Keratinocyte (primary cell): ENCODE measurements around the gene FAIM2. TPM values are rescaled to one million over a fixed set of nuclear protein-coding genes. Genes with fewer than 3 reads are reported as not detected.

Experiments
- DNase-seq: peaks from one replicate; pipeline ENCODE4 v3.0.0-alpha.2; 2011; ENCODE audit warnings: low read depth, missing footprints, low spot score
- FAIRE-seq: peaks from 2 replicates; lab custom pipeline; 2011; peaks lifted over from hg19 to GRCh38; lab: Jason Lieb, UNC
- H2AFZ ChIP-seq: 2 replicates; pipeline ENCODE4 v1.6.0; 2012; ENCODE audit warnings: low read length, control low read depth, inconsistent platforms; ENCODE audit not compliant: control insufficient read depth
- H3K27ac ChIP-seq: 2 replicates; pipeline ENCODE4 v1.5.1; 2011; ENCODE audit warnings: low read length; ENCODE audit not compliant: control insufficient read depth, insufficient read depth
- H3K27me3 ChIP-seq: 3 replicates; pipeline ENCODE4 v1.6.0; 2011; ENCODE audit warnings: low read length; ENCODE audit not compliant: control insufficient read depth, insufficient read depth; ENCODE audit errors: extremely low read depth
- H3K36me3 ChIP-seq, 2 experiments: 2 replicates in 1 of 2; 3 replicates in 1 of 2; pipeline ENCODE4 v1.5.1; 2011; ENCODE audit warnings: low read length in 2 of 2, mild to moderate bottlenecking in 1 of 2; ENCODE audit not compliant: control insufficient read depth in 2 of 2, insufficient read depth in 2 of 2; ENCODE audit errors: extremely low read depth in 1 of 2
- H3K4me1 ChIP-seq: 3 replicates; pipeline ENCODE4 v1.5.1; 2011; ENCODE audit warnings: low read length; ENCODE audit not compliant: control insufficient read depth, insufficient read depth; ENCODE audit errors: extremely low read depth
- H3K4me2 ChIP-seq: 3 replicates; pipeline ENCODE4 v1.6.0; 2011; ENCODE audit warnings: low read depth, low read length; ENCODE audit not compliant: control insufficient read depth, insufficient read depth; ENCODE audit errors: extremely low read depth
- H3K4me3 ChIP-seq, 3 experiments: fragments of 200-600 bp in 1 of 3; sonication (generic) in 1 of 3; 2 replicates in 2 of 3; 3 replicates in 1 of 3; pipeline ENCODE4 v1.5.1; 2011 to 2016; ENCODE audit warnings: low read length in 3 of 3, mild to moderate bottlenecking in 3 of 3, control low read depth in 2 of 3, inconsistent platforms in 1 of 3, low read depth in 1 of 3, mixed read lengths in 1 of 3, mixed run types in 1 of 3, moderate library complexity in 1 of 3; ENCODE audit not compliant: control insufficient read depth in 2 of 3, insufficient read depth in 2 of 3; ENCODE audit errors: extremely low read depth in 1 of 3
- H3K79me2 ChIP-seq: 2 replicates; pipeline ENCODE4 v1.6.0; 2012; ENCODE audit warnings: low read length; ENCODE audit not compliant: control insufficient read depth, insufficient read depth
- H3K9ac ChIP-seq: 3 replicates; pipeline ENCODE4 v1.6.0; 2011; ENCODE audit warnings: low read length; ENCODE audit not compliant: control insufficient read depth, insufficient read depth; ENCODE audit errors: extremely low read depth
- H3K9me1 ChIP-seq: 3 replicates; pipeline ENCODE4 v1.6.0; 2011; ENCODE audit warnings: low read length; ENCODE audit not compliant: control insufficient read depth, insufficient read depth; ENCODE audit errors: extremely low read depth
- H3K9me3 ChIP-seq: 2 replicates; pipeline ENCODE4 v1.5.1; 2012; ENCODE audit warnings: low read depth, low read length; ENCODE audit not compliant: control insufficient read depth
- H4K20me1 ChIP-seq: 3 replicates; pipeline ENCODE4 v1.6.0; 2011; ENCODE audit warnings: low read length; ENCODE audit not compliant: control insufficient read depth, insufficient read depth; ENCODE audit errors: extremely low read depth
- EZH2 ChIP-seq: IDR thresholded peaks from one replicate; pipeline ENCODE4 v1.6.1; 2012; ENCODE audit warnings: inconsistent platforms, mild to moderate bottlenecking, low read length, moderate library complexity
- dilution Hi-C: fragments of 300-500 bp; cut with MboI; formaldehyde crosslinking; loops from one replicate; pipeline ENCODE4 v1.7.0; 2020; ENCODE audit warnings: low sequenced_read_pairs; ENCODE audit not compliant: extremely low pct_ligation_motif_present
- polyA plus RNA-seq, 5 experiments: library from polyadenylated mRNA; depleted of rRNA in 3 of 5; stranded (reverse) in 3 of 5; stranded (forward) in 1 of 5; unstranded in 1 of 5; fragments of >200 nt; gene quantifications; 1 replicate in 1 of 5; 2 replicates in 3 of 5; 3 replicates in 1 of 5; pipeline versions ENCODE4 v1.2.1 to v1.2.3, GENCODE V29; 2011 to 2012; ENCODE audit warnings: missing spikeins in 2 of 5, low read depth in 1 of 5, low replicate concordance in 1 of 5
- TF ChIP-seq, protein P1 (sequence below), 3 experiments: IDR thresholded peaks in 1 of 3; conservative IDR thresholded peaks in 1 of 3; optimal IDR thresholded peaks in 1 of 3; 2 replicates in 2 of 3; 3 replicates in 1 of 3; pipeline versions ENCODE3 to v1.5.1; 2011; ENCODE audit warnings: low read length in 3 of 3, mild to moderate bottlenecking in 3 of 3, moderate library complexity in 2 of 3, control low read depth in 1 of 3, inconsistent platforms in 1 of 3; ENCODE audit not compliant: insufficient read depth in 2 of 3; ENCODE audit errors: extremely low read depth in 1 of 3

FAIM2 gene
- polyA plus RNA-seq, 1 donor (not counting 4 experiments of a cell fraction or from before 2014, with no cell fraction given): not detected

DNA sequence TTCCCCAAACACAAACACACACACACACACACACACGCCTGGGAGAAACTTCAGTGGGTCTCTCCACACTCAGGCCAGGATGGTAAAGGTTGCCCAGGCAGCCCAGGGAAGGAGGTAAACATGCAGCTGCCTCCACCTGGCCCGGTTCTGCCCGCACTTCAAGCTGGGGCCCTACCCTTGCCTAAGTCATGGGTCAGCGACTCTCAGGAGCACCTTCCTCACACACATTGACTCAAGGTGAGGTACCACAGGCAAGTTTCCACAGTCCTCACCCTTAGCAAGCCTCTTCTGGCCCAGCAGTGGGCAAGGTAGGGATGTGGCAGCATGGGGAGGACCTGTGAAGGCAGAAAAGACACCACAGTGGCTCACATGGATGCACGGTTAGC lies 14.1 kb upstream of the FAIM2 start:
- no peak overlapping the region for H2AFZ ChIP-seq
- dilution Hi-C loops: no loop called here

DNA sequence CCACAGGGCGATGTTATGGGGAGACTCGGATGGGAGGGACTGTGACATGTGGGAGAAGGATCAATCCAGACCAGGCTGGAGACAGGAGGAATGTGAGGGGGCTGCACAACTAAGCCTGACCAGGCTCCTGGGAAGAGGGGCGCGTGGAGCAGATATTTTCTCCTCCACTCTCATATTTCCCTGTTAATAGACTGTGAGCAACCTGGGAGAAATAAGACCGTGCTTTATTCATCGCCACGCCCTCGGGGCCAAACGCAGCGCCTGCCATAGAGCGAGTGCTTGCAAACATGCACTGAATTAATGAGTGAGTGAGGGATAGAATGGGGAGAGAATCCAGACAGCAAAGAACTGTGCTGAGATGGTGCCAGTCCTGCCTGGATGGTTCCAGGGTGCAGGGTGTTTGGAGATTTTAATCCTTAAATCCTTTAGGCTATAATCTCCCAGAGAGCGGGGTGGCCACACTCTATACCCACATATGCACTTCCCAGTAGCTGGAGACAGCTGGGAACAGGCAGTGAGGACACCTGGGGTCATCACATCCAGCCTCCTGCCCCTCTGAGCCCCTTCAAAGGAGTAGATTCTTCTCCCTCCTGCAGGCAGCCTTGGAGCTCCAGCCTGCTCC lies 13.6 kb upstream of the FAIM2 start:
- no peak for DNase-seq
- dilution Hi-C loops: no loop called here
- Histone ChIP-seq H3K27ac (no peak overlapping the region), H3K9me3 (no peaks in the 10 kb centered on the region), H3K4me3 (no peak overlapping the region), H3K9me1 (no peaks in the 10 kb centered on the region), H3K79me2 (no peaks in the 10 kb centered on the region), H4K20me1 (no peaks in the 10 kb centered on the region), H3K9ac (no peak overlapping the region), H3K4me2 (no peak overlapping the region), H3K36me3 (no peaks in the 10 kb centered on the region), H3K27me3 (peaks cover 8% of the 10 kb centered on the region), H3K4me1 (no peaks in the 10 kb centered on the region), H2AFZ (no peak overlapping the region)
- FAIRE-seq: no peak
- no peak for TF ChIP-seq EZH2
- TF ChIP-seq, protein P1, sequence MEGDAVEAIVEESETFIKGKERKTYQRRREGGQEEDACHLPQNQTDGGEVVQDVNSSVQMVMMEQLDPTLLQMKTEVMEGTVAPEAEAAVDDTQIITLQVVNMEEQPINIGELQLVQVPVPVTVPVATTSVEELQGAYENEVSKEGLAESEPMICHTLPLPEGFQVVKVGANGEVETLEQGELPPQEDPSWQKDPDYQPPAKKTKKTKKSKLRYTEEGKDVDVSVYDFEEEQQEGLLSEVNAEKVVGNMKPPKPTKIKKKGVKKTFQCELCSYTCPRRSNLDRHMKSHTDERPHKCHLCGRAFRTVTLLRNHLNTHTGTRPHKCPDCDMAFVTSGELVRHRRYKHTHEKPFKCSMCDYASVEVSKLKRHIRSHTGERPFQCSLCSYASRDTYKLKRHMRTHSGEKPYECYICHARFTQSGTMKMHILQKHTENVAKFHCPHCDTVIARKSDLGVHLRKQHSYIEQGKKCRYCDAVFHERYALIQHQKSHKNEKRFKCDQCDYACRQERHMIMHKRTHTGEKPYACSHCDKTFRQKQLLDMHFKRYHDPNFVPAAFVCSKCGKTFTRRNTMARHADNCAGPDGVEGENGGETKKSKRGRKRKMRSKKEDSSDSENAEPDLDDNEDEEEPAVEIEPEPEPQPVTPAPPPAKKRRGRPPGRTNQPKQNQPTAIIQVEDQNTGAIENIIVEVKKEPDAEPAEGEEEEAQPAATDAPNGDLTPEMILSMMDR (optimal IDR thresholded peaks at IDR 0.05 in 1 of 3, IDR thresholded peaks at IDR 0.05 in 1 of 3, conservative IDR thresholded peaks at IDR 0.05 in 1 of 3; ENCODE audit: extremely low read depth in 1 of 3, insufficient read depth in 2 of 3, low read length in 3 of 3): no peak

More for the DNA sequence above, 14.1 kb upstream of the FAIM2 start:
- H3K27ac ChIP-seq: no peak overlapping the region
- no peaks in the 10 kb centered on the region for H3K79me2 ChIP-seq
- H3K4me1 ChIP-seq: no peaks in the 10 kb centered on the region
- FAIRE-seq (no peak), DNase-seq (no peak)
- no peaks in the 10 kb centered on the region for H3K36me3 ChIP-seq
- H3K9me3 ChIP-seq: no peaks in the 10 kb centered on the region
- H3K4me2 ChIP-seq: no peak overlapping the region
- TF ChIP-seq EZH2: no peak
- TF ChIP-seq, protein P1 (optimal IDR thresholded peaks at IDR 0.05 in 1 of 3, IDR thresholded peaks at IDR 0.05 in 1 of 3, conservative IDR thresholded peaks at IDR 0.05 in 1 of 3; ENCODE audit: extremely low read depth in 1 of 3, insufficient read depth in 2 of 3, low read length in 3 of 3): no peak
- peaks cover 8% of the 10 kb centered on the region for H3K27me3 ChIP-seq
- no peak overlapping the region for H3K4me3 ChIP-seq
- H3K9me1 ChIP-seq: no peaks in the 10 kb centered on the region
- H3K9ac ChIP-seq: no peak overlapping the region
- H4K20me1 ChIP-seq: no peaks in the 10 kb centered on the region
